T follicular helper cell (primary cell): ENCODE measurements around the gene ZNF576.
"Not testable (repeated sequence)": the region's sequence is repeated elsewhere in the genome, so short reads cannot be mapped to it uniquely, and the experiment has no call there.

Experiments used
- DNase-seq: peaks from one replicate; pipeline ENCODE4 v3.0.0-alpha.2; 2020; ENCODE audit warnings: low read depth

Gene ZNF576

GRCh38 chr19:43625918-43626579 is 29.7 kb downstream of the ZNF576 start:
- no peak for DNase-seq

- DNase-seq = no peak
These were observed 30.4 kb downstream of the ZNF576 start for GRCh38 chr19:43626838-43627237.

GRCh38 chr19:43628646-43629326 is 32.4 kb downstream of the ZNF576 start:
- DNase-seq = no peak

- DNase-seq = no peak
These were observed 35.1 kb downstream of the ZNF576 start for GRCh38 chr19:43631491-43631890.

- DNase-seq = no peak
These were observed 37.1 kb downstream of the ZNF576 start for GRCh38 chr19:43633520-43633919.

GRCh38 chr19:43634068-43634467 is 37.7 kb downstream of the ZNF576 start:
- no peak for DNase-seq

- DNase-seq = no peak
These were observed 38.1 kb downstream of the ZNF576 start for GRCh38 chr19:43634506-43634871.

GRCh38 chr19:43634872-43635560 is 38.6 kb downstream of the ZNF576 start:
- DNase-seq = no peak

GRCh38 chr19:43635561-43635940 is 39.2 kb downstream of the ZNF576 start:
- not testable (repeated sequence) for DNase-seq

GRCh38 chr19:43636121-43636683 is 39.8 kb downstream of the ZNF576 start:
- DNase-seq = no peak

- no peak for DNase-seq
These were observed 42.0 kb downstream of the ZNF576 start for GRCh38 chr19:43638214-43638994.

GRCh38 chr19:43638995-43639518 is 42.7 kb downstream of the ZNF576 start:
- no peak for DNase-seq

- peak; percentile 36 for DNase-seq
These were observed 43.4 kb downstream of the ZNF576 start, which contains the start of gene CADM4 for GRCh38 chr19:43639519-43640423. TSS of gene CADM4 (minus strand) at chr19:43639850. CDS start at chr19:43639790, 60 bp downstream.

GRCh38 chr19:43640424-43640757 is 44.0 kb downstream of the ZNF576 start:
- no peak for DNase-seq

GRCh38 chr19:43641333-43641732 is 44.9 kb downstream of the ZNF576 start:
- DNase-seq = no peak

GRCh38 chr19:43642531-43642930 is 46.1 kb downstream of the ZNF576 start:
- DNase-seq = no peak

GRCh38 chr19:43643326-43643725 is 46.9 kb downstream of the ZNF576 start:
- DNase-seq = no peak

GRCh38 chr19:43644181-43644580 is 47.8 kb downstream of the ZNF576 start:
- DNase-seq = no peak

- no peak for DNase-seq
These were observed 52.2 kb downstream of the ZNF576 start for GRCh38 chr19:43648633-43649032.

GRCh38 chr19:43649514-43649913 is 53.1 kb downstream of the ZNF576 start:
- DNase-seq = no peak

GRCh38 chr19:43650276-43650675 is 53.9 kb downstream of the ZNF576 start:
- not testable (repeated sequence) for DNase-seq
